Panc1 (cell line): ENCODE results near the gene TMEM134. TPM values are rescaled to one million over a fixed set of nuclear protein-coding genes. Genes with fewer than 3 reads are reported as not detected.

ENCODE experiments used
- ATAC-seq: fragments of 200-7000 bp; cut with Tn5 transposase; 2 replicates; pipeline ENCODE4 v1.9.1; 2020; ENCODE audit warnings: mild to moderate bottlenecking, moderate library complexity
- BruUV-seq: library from RNA; stranded (reverse); fragments of 400-500 nt; replicated peaks from 2 replicates; lab custom pipeline; 2021; lab: Mats Ljungman, UMichigan
- CTCF ChIA-PET: fragments of 300-600 bp; sonication (Branson Sonifier 250); formaldehyde crosslinking; loops from one replicate; lab custom pipeline; 2022; ENCODE audit warnings: antibody characterized with exemption; lab: Charles Lee
- POLR2A ChIA-PET: fragments of 300-600 bp; sonication (Branson Sonifier 250); formaldehyde crosslinking; loops from one replicate; lab custom pipeline; 2022; ENCODE audit warnings: antibody characterized with exemption; lab: Charles Lee
- DNase-seq: peaks from one replicate; pipeline ENCODE4 v3.0.0-alpha.2; 2010; ENCODE audit warnings: low read depth, low spot score
- H3K27ac ChIP-seq: 2 replicates; pipeline ENCODE4 v1.5.1; 2011; ENCODE audit warnings: mild to moderate bottlenecking, low read length, inconsistent platforms
- H3K27me3 ChIP-seq: fragments of 200-500 bp; sonication (Bioruptor generic); 2 replicates; pipeline ENCODE4 v1.6.0; 2014; ENCODE audit warnings: low read length, inconsistent platforms; ENCODE audit not compliant: control insufficient read depth, insufficient read depth
- H3K36me3 ChIP-seq: fragments of 200-500 bp; sonication (Bioruptor generic); 2 replicates; pipeline ENCODE4 v1.5.1; 2014; ENCODE audit warnings: inconsistent platforms, mild to moderate bottlenecking, low read length, moderate library complexity; ENCODE audit not compliant: control insufficient read depth, insufficient read depth
- H3K4me1 ChIP-seq: 2 replicates; pipeline ENCODE4 v1.5.1; 2011; ENCODE audit warnings: inconsistent platforms, mild to moderate bottlenecking, low read length, moderate library complexity; ENCODE audit not compliant: control insufficient read depth, insufficient read depth
- H3K4me3 ChIP-seq, 2 experiments: 2 replicates each; pipeline ENCODE4 v1.5.1; 2011 to 2012; ENCODE audit warnings: low read depth in 2 of 2, low read length in 2 of 2, mild to moderate bottlenecking in 2 of 2, inconsistent platforms in 1 of 2, moderate library complexity in 1 of 2
- H3K9me3 ChIP-seq: fragments of 200-500 bp; sonication (Bioruptor generic); 2 replicates; pipeline ENCODE4 v1.5.1; 2014; ENCODE audit warnings: low read depth, mild to moderate bottlenecking, inconsistent platforms, low read length, moderate library complexity; ENCODE audit not compliant: control insufficient read depth, insufficient read depth
- CTCF ChIP-seq: fragments of 450-650 bp; IDR thresholded peaks from 2 replicates; pipeline ENCODE4 v1.5.1; 2017; ENCODE audit warnings: mild to moderate bottlenecking
- POLR2AphosphoS5 ChIP-seq: IDR thresholded peaks from 2 replicates; pipeline ENCODE4 v1.6.1; 2012; ENCODE audit warnings: mild to moderate bottlenecking, low read depth, low read length, moderate library complexity
- in situ Hi-C: cut with HindIII; loops from 2 replicates; pipeline ENCODE4 v1.10.0; 2016; ENCODE audit warnings: low sequenced_read_pairs, low pct_unique_long_range_greater_than_20kb
- intact Hi-C: fragments of 100-400 bp; cut with micrococcal nuclease; formaldehyde crosslinking; loops from one replicate; pipeline ENCODE4 v1.10.0; 2022; ENCODE audit not compliant: unreplicated experiment
- total RNA-seq: library from RNA; stranded (reverse); gene quantifications from one replicate; pipeline ENCODE4 v1.2.1, GENCODE V29; 2021; ENCODE audit not compliant: unreplicated experiment
- TF ChIP-seq, protein P1 (sequence below), 2 experiments: IDR thresholded peaks; 2 replicates each; pipeline ENCODE4 v1.6.1; 2011 to 2012; ENCODE audit warnings: low read depth in 2 of 2, control low read depth in 1 of 2, low read length in 1 of 2, mild to moderate bottlenecking in 1 of 2, moderate library complexity in 1 of 2; ENCODE audit not compliant: insufficient read depth in 1 of 2

Gene TMEM134
- total RNA-seq, 1 experiment from 2014 or later: 65.0 TPM

DNA sequence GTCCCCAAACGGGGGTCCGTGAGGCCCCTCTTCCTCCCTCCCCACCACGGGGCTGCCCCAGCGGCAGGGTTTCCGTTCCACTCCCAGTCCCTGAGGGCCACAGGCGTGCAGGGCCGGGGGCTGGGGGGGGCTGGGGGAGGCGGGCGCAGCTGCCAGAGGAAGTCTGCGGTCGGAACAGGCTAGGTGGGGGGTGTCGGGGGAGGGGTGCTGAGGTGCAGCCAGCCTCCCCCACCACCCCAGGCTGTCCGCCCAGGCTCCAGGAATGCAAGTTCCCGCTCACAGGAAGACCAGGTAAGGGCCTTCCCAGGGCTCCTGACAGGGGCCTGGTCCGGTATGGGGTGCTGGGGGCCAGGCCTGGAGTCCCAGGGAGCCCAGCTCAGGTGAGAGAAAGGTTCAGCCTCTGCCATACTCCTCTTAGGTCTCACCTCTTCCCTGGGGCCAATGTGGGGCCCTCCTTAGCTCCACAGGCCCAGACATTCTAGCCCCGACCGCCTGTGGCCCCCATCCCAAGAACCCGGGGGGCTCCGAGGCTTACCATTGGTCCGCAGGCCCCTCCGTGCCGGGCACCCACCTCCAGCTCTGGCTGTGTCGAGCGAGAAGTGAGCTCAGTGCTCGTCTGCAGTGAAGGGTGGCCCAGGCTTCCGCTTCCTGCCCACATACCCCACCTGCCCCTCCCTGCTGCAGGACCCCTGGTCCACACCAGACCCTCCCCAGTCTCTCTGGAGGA is 31.8 kb downstream of the TMEM134 start, which contains the start of gene PTPRCAP:
PTPRCAP (minus strand) TSS at position 601 of the 727 bp plus-strand sequence; CDS start at position 538, 63 bp downstream.
- BruUV-seq: no TSS peak
- Histone ChIP-seq H3K36me3 (peaks cover 2% of the 10 kb centered on the region; the same call in 1 of the 2 replicates), H3K4me1 (peaks cover 75% of the 10 kb centered on the region), H3K27ac (peak within 1 kb of the TSS; percentile 40), H3K9me3 (no peaks in the 10 kb centered on the region), H3K4me3 (no peak within 1 kb of the TSS), H3K27me3 (no peaks in the 10 kb centered on the region)
- intact Hi-C loops: no loop called here
- POLR2A ChIA-PET: interaction anchor here (0.6 kb wide), 1 partner anchor 29 kb away, joined by 3 read pairs; no protein-coding TSS in a partner anchor
- TF ChIP-seq, protein P1, sequence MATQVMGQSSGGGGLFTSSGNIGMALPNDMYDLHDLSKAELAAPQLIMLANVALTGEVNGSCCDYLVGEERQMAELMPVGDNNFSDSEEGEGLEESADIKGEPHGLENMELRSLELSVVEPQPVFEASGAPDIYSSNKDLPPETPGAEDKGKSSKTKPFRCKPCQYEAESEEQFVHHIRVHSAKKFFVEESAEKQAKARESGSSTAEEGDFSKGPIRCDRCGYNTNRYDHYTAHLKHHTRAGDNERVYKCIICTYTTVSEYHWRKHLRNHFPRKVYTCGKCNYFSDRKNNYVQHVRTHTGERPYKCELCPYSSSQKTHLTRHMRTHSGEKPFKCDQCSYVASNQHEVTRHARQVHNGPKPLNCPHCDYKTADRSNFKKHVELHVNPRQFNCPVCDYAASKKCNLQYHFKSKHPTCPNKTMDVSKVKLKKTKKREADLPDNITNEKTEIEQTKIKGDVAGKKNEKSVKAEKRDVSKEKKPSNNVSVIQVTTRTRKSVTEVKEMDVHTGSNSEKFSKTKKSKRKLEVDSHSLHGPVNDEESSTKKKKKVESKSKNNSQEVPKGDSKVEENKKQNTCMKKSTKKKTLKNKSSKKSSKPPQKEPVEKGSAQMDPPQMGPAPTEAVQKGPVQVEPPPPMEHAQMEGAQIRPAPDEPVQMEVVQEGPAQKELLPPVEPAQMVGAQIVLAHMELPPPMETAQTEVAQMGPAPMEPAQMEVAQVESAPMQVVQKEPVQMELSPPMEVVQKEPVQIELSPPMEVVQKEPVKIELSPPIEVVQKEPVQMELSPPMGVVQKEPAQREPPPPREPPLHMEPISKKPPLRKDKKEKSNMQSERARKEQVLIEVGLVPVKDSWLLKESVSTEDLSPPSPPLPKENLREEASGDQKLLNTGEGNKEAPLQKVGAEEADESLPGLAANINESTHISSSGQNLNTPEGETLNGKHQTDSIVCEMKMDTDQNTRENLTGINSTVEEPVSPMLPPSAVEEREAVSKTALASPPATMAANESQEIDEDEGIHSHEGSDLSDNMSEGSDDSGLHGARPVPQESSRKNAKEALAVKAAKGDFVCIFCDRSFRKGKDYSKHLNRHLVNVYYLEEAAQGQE (IDR thresholded peaks at IDR 0.05; ENCODE audit: insufficient read depth in 1 of 2, low read depth in 2 of 2, low read length in 1 of 2): no peak
- TF ChIP-seq POLR2AphosphoS5: 0 out of 2 replicates have a peak, but pooled peaks have one; percentile 41
- TF ChIP-seq CTCF: no peak
- ATAC-seq (no peak), DNase-seq (no peak)
- CTCF ChIA-PET: interaction anchor here (0.5 to 0.8 kb wide), 4 partner anchors 31 to 69 kb away, joined by 3 to 5 read pairs (median 4); no protein-coding TSS in a partner anchor
- in situ Hi-C loops: no loop called here

GRCh38 chr11:67436459-67437081 is 32.5 kb downstream of the TMEM134 start:
- ATAC-seq: peak; percentile 10
- POLR2A ChIA-PET: interaction anchor here (0.6 to 0.8 kb wide), 2 partner anchors 28 to 35 kb away, joined by 3 to 4 read pairs; partner anchors contain the start of gene PPP1CA

More at GRCh38 chr11:67436459-67437081, 32.5 kb downstream of the TMEM134 start:
- H3K4me1 ChIP-seq: peaks cover 68% of the 10 kb centered on the region
- H3K36me3 ChIP-seq: peaks cover 2% of the 10 kb centered on the region; the same call in 1 of the 2 replicates
- CTCF ChIA-PET: interaction anchor here (0.5 to 0.8 kb wide), 3 partner anchors 32 to 92 kb away, joined by 3 to 4 read pairs (median 4); no protein-coding TSS in a partner anchor
- no peaks in the 10 kb centered on the region for H3K27me3 ChIP-seq
- TF ChIP-seq, protein P1 (IDR thresholded peaks at IDR 0.05; ENCODE audit: insufficient read depth in 1 of 2, low read depth in 2 of 2, low read length in 1 of 2): no peak
- peak; percentile 43 for TF ChIP-seq POLR2AphosphoS5
- H3K27ac ChIP-seq: peak overlapping the region; percentile 40
- no TSS peak for BruUV-seq
- no peaks in the 10 kb centered on the region for H3K9me3 ChIP-seq
- no peak overlapping the region for H3K4me3 ChIP-seq
- intact Hi-C loops: no loop called here
- DNase-seq: no peak
- in situ Hi-C loops: no loop called here
